Liver (tissue), 9 donors: ENCODE measurements around the gene MRAS. TPM values are rescaled to one million over a fixed set of nuclear protein-coding genes. Genes with fewer than 3 reads are reported as not detected.

Experiments
- DNase-seq: peaks from one replicate; pipeline ENCODE4 v3.0.0-alpha.2; 2017; ENCODE audit warnings: low spot score
- H3K27ac ChIP-seq, 2 donors: one replicate each; pipeline ENCODE4 v1.7.0; 2013; ENCODE audit warnings: inconsistent platforms in 2 of 2, low read length in 2 of 2, control low read depth in 1 of 2, low read depth in 1 of 2, mild to moderate bottlenecking in 1 of 2
- H3K27me3 ChIP-seq, 4 donors: one replicate each; pipeline versions ENCODE4 v1.6.1 to v1.7.0; 2013; ENCODE audit warnings: low read length in 3 of 4, inconsistent platforms in 1 of 4, mild to moderate bottlenecking in 1 of 4, moderate library complexity in 1 of 4; ENCODE audit not compliant: control insufficient read depth in 4 of 4, insufficient read depth in 4 of 4
- H3K36me3 ChIP-seq, 4 donors: one replicate each; pipeline versions ENCODE4 v1.6.1 to v1.7.0; 2013; ENCODE audit warnings: low read length in 3 of 4, mild to moderate bottlenecking in 3 of 4, low read depth in 1 of 4, moderate library complexity in 1 of 4; ENCODE audit not compliant: control insufficient read depth in 4 of 4, insufficient read depth in 3 of 4
- H3K4me1 ChIP-seq, 4 donors: one replicate each; pipeline versions ENCODE4 v1.6.1 to v1.7.0; 2013; ENCODE audit warnings: low read length in 3 of 4, mild to moderate bottlenecking in 3 of 4, moderate library complexity in 1 of 4; ENCODE audit not compliant: control insufficient read depth in 4 of 4, insufficient read depth in 4 of 4
- H3K4me3 ChIP-seq, 3 donors: one replicate each; pipeline versions ENCODE4 v1.6.1 to v1.7.0; 2013; ENCODE audit warnings: low read length in 3 of 3, control low read depth in 1 of 3, low read depth in 1 of 3, mild to moderate bottlenecking in 1 of 3
- H3K9ac ChIP-seq, 2 donors: one replicate each; pipeline ENCODE4 v1.7.0; 2013; ENCODE audit warnings: low read length in 2 of 2, mild to moderate bottlenecking in 2 of 2, moderate library complexity in 2 of 2, control low read depth in 1 of 2, low read depth in 1 of 2
- H3K9me3 ChIP-seq, 4 donors: one replicate each; pipeline versions ENCODE4 v1.6.1 to v1.7.0; 2013; ENCODE audit warnings: low read length in 3 of 4; ENCODE audit not compliant: control insufficient read depth in 4 of 4
- FOXA2 ChIP-seq: IDR thresholded peaks from 2 replicates; pipeline ENCODE4 v1.6.1; 2016; ENCODE audit warnings: antibody characterized with exemption
- GABPA ChIP-seq, 2 donors: IDR thresholded peaks in 1 of 2; conservative IDR thresholded peaks in 1 of 2; 2 replicates each; pipeline ENCODE4 v1.6.1; 2016; ENCODE audit warnings: antibody characterized with exemption in 2 of 2, mild to moderate bottlenecking in 1 of 2, moderate library complexity in 1 of 2
- HNF4A ChIP-seq, 2 donors: conservative IDR thresholded peaks; 2 replicates each; pipeline ENCODE4 v1.6.1; 2016; ENCODE audit warnings: antibody characterized with exemption in 2 of 2, mild to moderate bottlenecking in 2 of 2
- HNF4G ChIP-seq: IDR thresholded peaks from 2 replicates; pipeline ENCODE4 v1.6.1; 2016; ENCODE audit warnings: antibody characterized with exemption
- JUND ChIP-seq, 2 donors: IDR thresholded peaks; 2 replicates each; pipeline ENCODE4 v1.6.1; 2016; ENCODE audit warnings: antibody characterized with exemption in 2 of 2
- NR2F2 ChIP-seq: IDR thresholded peaks from 2 replicates; pipeline ENCODE4 v1.6.1; 2016; ENCODE audit warnings: antibody characterized with exemption
- RAD21 ChIP-seq, 2 donors: IDR thresholded peaks; 2 replicates each; pipeline ENCODE4 v1.6.1; 2016; ENCODE audit warnings: antibody characterized with exemption in 2 of 2, mild to moderate bottlenecking in 2 of 2
- RXRA ChIP-seq, 2 donors: IDR thresholded peaks; 2 replicates each; pipeline ENCODE4 v1.6.1; 2017 to 2018; ENCODE audit warnings: antibody characterized with exemption in 2 of 2, mild to moderate bottlenecking in 1 of 2
- SP1 ChIP-seq: IDR thresholded peaks from 2 replicates; pipeline ENCODE4 v1.6.1; 2018; ENCODE audit warnings: antibody characterized with exemption, mild to moderate bottlenecking
- TAF1 ChIP-seq: conservative IDR thresholded peaks from 2 replicates; pipeline ENCODE4 v1.6.1; 2016; ENCODE audit warnings: antibody characterized with exemption, mild to moderate bottlenecking
- YY1 ChIP-seq: IDR thresholded peaks from 2 replicates; pipeline ENCODE4 v1.6.1; 2016; ENCODE audit warnings: antibody characterized with exemption, mild to moderate bottlenecking
- WGBS: extraction: QIAGEN DNeasy Blood & Tissue Kit; methylation state at CpG from one replicate; pipeline ENCODE4 v1.1.7; 2013; 5-methylcytosine and 5-hydroxymethylcytosine counted together
- polyA plus RNA-seq, 2 donors: library from polyadenylated mRNA; stranded (reverse) in 1 of 2; unstranded in 1 of 2; fragments of 200-250 nt in 1 of 2; fragments of >200 nt in 1 of 2; fragmentation: Nextera tagmentation in 1 of 2; extraction: Ambion mirVana in 1 of 2; gene quantifications; one replicate each; pipeline versions ENCODE4 v1.2.1 to v1.2.3, GENCODE V29; 2013 to 2015
- total RNA-seq, 2 donors: library from RNA; depleted of rRNA; stranded (reverse); fragments of >200 nt; gene quantifications; one replicate each; pipeline ENCODE4 v1.2.3, GENCODE V29; 2014
- TF ChIP-seq, protein P1 (sequence below): IDR thresholded peaks from 2 replicates; pipeline ENCODE4 v1.6.1; 2016; ENCODE audit warnings: antibody characterized with exemption
- TF ChIP-seq, protein P2 (sequence below): IDR thresholded peaks from 2 replicates; pipeline ENCODE4 v1.6.1; 2016; ENCODE audit warnings: antibody characterized with exemption, mild to moderate bottlenecking
- TF ChIP-seq, protein P3 (sequence below): fragments of 150-350 bp; IDR thresholded peaks from 2 replicates; pipeline ENCODE4 v1.5.1; 2017; ENCODE audit warnings: improper control_type of control experiment, low read depth, low read length; ENCODE audit not compliant: missing input control
- TF ChIP-seq, protein P4 (sequence below): IDR thresholded peaks from 2 replicates; pipeline ENCODE4 v1.6.1; 2016; ENCODE audit warnings: antibody characterized with exemption
- TF ChIP-seq, protein P5 (sequence below): IDR thresholded peaks from 2 replicates; pipeline ENCODE4 v1.6.1; 2016; ENCODE audit warnings: antibody characterized with exemption
- donor health status: healthy.
- donor health status: healthy.
- donor health status: healthy.
- donor health status: healthy.
- donor health status: healthy.

Gene MRAS
- total and polyA plus RNA-seq, 4 donors, result 1.6 to 2.6 (median 1.9) TPM

DNA sequence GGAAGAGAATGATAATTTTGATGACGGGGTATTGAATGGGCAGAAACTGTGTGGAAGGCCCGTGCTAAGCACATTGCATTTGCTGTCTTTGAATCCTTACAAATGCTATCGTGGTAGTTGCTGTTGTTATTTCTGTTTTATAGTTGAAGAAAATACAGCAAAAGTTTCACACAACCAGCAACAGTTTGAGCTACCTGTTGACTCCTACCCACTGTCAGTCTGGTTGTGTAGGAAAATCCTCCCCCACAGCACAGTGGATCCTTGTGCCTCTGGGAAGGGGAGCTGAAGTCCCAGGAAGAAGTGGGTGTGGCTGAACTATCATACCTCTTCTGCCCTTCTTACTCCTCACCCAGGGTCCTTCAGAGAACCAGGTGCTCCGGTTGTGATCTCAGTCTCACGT lies 29.4 kb downstream of the MRAS start:
- no peaks in the 10 kb centered on the region for H3K27me3 ChIP-seq
- 90% methylated on average over 5 of the region's 5 CpGs for WGBS
- H3K9ac ChIP-seq, result no peak overlapping the region

DNA sequence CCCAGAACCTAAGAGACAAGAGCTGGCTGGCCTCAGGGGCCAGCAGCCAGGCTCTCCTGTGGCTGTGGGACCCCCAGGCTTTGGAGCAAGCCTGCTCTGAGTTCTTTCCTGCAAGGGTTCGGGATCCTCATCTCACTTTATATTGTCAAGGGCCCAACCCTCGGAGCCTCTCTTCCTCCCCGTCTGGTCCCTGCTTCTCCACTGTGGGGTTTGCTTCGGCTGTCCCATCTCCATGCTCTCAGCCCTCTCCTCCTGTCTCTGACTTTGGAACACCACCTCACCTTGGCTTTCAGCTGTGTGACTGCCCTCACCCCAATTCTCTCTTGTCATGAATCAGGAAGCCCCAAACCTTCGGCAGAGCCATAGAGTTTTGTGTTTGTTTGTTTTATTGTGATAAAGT lies 30.0 kb downstream of the MRAS start:
- TF ChIP-seq GABPA (IDR thresholded peaks at IDR 0.05 in 1 of 2, conservative IDR thresholded peaks at IDR 0.05 in 1 of 2) (no peak), RXRA (IDR thresholded peaks at IDR 0.05) (no peak), HNF4A (conservative IDR thresholded peaks at IDR 0.05) (no peak)
- 88% methylated on average over 5 of the region's 5 CpGs for WGBS
- Histone ChIP-seq H3K4me1 (peaks cover 1 to 8% (median 4%) of the 10 kb centered on the region in 4 donors), H3K9ac (no peak overlapping the region), H3K4me3 (no peak overlapping the region), H3K36me3 (no peaks in the 10 kb centered on the region), H3K27me3 (no peaks in the 10 kb centered on the region), H3K9me3 (no peaks in the 10 kb centered on the region), H3K27ac (no peak overlapping the region)
- DNase-seq, result no peak

More for the DNA sequence above, 29.4 kb downstream of the MRAS start:
- TF ChIP-seq, protein P1, sequence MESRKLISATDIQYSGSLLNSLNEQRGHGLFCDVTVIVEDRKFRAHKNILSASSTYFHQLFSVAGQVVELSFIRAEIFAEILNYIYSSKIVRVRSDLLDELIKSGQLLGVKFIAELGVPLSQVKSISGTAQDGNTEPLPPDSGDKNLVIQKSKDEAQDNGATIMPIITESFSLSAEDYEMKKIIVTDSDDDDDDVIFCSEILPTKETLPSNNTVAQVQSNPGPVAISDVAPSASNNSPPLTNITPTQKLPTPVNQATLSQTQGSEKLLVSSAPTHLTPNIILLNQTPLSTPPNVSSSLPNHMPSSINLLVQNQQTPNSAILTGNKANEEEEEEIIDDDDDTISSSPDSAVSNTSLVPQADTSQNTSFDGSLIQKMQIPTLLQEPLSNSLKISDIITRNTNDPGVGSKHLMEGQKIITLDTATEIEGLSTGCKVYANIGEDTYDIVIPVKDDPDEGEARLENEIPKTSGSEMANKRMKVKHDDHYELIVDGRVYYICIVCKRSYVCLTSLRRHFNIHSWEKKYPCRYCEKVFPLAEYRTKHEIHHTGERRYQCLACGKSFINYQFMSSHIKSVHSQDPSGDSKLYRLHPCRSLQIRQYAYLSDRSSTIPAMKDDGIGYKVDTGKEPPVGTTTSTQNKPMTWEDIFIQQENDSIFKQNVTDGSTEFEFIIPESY, result no peak
- TF ChIP-seq NR2F2 (no peak), RAD21 (IDR thresholded peaks at IDR 0.05) (no peak)
- TF ChIP-seq, protein P2, sequence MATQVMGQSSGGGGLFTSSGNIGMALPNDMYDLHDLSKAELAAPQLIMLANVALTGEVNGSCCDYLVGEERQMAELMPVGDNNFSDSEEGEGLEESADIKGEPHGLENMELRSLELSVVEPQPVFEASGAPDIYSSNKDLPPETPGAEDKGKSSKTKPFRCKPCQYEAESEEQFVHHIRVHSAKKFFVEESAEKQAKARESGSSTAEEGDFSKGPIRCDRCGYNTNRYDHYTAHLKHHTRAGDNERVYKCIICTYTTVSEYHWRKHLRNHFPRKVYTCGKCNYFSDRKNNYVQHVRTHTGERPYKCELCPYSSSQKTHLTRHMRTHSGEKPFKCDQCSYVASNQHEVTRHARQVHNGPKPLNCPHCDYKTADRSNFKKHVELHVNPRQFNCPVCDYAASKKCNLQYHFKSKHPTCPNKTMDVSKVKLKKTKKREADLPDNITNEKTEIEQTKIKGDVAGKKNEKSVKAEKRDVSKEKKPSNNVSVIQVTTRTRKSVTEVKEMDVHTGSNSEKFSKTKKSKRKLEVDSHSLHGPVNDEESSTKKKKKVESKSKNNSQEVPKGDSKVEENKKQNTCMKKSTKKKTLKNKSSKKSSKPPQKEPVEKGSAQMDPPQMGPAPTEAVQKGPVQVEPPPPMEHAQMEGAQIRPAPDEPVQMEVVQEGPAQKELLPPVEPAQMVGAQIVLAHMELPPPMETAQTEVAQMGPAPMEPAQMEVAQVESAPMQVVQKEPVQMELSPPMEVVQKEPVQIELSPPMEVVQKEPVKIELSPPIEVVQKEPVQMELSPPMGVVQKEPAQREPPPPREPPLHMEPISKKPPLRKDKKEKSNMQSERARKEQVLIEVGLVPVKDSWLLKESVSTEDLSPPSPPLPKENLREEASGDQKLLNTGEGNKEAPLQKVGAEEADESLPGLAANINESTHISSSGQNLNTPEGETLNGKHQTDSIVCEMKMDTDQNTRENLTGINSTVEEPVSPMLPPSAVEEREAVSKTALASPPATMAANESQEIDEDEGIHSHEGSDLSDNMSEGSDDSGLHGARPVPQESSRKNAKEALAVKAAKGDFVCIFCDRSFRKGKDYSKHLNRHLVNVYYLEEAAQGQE, result no peak
- Histone ChIP-seq H3K27ac (no peak overlapping the region), H3K36me3 (no peaks in the 10 kb centered on the region), H3K4me3 (no peak overlapping the region), H3K9me3 (no peaks in the 10 kb centered on the region), H3K4me1 (peaks cover 1 to 8% (median 4%) of the 10 kb centered on the region in 4 donors)
- DNase-seq, result no peak

DNA sequence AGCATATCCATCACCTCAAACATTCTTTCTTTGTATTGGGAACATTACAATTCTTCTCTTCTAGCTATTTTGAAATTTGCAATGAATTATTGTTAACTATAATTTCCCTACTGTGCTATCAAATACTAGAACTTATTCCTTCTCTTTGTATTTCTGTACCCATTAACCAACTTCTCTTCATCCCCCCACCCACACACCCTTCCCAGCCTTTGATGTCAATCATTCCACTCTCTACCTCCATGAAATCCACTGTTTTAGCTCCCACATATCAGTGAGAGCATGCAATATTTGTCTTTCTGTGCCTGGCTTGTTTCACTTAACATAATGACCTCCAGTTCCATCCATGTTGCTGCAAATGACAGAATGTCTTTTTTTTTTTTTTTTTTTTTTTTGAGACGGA lies 30.6 kb downstream of the MRAS start:
- no peaks in the 10 kb centered on the region for H3K9me3 ChIP-seq
- H3K9ac ChIP-seq, result no peak overlapping the region
- H3K4me1 ChIP-seq, result peaks cover 1 to 8% (median 4%) of the 10 kb centered on the region in 4 donors
- 95% methylated on average over 1 of the region's 1 CpG for WGBS
- no peaks in the 10 kb centered on the region for H3K36me3 ChIP-seq
- no peak overlapping the region for H3K4me3 ChIP-seq
- no peaks in the 10 kb centered on the region for H3K27me3 ChIP-seq
- H3K27ac ChIP-seq, result no peak overlapping the region
- TF ChIP-seq GABPA (IDR thresholded peaks at IDR 0.05 in 1 of 2, conservative IDR thresholded peaks at IDR 0.05 in 1 of 2) (no peak), FOXA2 (no peak), NR2F2 (no peak), RAD21 (IDR thresholded peaks at IDR 0.05) (no peak), RXRA (IDR thresholded peaks at IDR 0.05) (no peak), JUND (IDR thresholded peaks at IDR 0.05) (no peak), YY1 (no peak), TAF1 (no peak), SP1 (no peak), HNF4G (no peak)
- TF ChIP-seq, protein P3, sequence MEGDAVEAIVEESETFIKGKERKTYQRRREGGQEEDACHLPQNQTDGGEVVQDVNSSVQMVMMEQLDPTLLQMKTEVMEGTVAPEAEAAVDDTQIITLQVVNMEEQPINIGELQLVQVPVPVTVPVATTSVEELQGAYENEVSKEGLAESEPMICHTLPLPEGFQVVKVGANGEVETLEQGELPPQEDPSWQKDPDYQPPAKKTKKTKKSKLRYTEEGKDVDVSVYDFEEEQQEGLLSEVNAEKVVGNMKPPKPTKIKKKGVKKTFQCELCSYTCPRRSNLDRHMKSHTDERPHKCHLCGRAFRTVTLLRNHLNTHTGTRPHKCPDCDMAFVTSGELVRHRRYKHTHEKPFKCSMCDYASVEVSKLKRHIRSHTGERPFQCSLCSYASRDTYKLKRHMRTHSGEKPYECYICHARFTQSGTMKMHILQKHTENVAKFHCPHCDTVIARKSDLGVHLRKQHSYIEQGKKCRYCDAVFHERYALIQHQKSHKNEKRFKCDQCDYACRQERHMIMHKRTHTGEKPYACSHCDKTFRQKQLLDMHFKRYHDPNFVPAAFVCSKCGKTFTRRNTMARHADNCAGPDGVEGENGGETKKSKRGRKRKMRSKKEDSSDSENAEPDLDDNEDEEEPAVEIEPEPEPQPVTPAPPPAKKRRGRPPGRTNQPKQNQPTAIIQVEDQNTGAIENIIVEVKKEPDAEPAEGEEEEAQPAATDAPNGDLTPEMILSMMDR, result no peak
- TF ChIP-seq, protein P2, result no peak
- TF ChIP-seq, protein P4, sequence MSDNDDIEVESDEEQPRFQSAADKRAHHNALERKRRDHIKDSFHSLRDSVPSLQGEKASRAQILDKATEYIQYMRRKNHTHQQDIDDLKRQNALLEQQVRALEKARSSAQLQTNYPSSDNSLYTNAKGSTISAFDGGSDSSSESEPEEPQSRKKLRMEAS, result no peak
- TF ChIP-seq, protein P5, sequence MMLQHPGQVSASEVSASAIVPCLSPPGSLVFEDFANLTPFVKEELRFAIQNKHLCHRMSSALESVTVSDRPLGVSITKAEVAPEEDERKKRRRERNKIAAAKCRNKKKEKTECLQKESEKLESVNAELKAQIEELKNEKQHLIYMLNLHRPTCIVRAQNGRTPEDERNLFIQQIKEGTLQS, result no peak
- no peak for DNase-seq
